A549 (cell line): Measurements from ENCODE around the gene IPO11. TPM values are rescaled to one million over a fixed set of nuclear protein-coding genes. Genes with fewer than 3 reads are reported as not detected.

Experiments
- ATAC-seq, 2 experiments: fragments of 200-7000 bp in 1 of 2; fragments of >200 bp in 1 of 2; cut with Nextera tagmentation in 1 of 2; cut with Tn5 transposase in 1 of 2; 3 replicates each; pipeline versions ENCODE4 v1.8.0 to v1.9.1; 2018 to 2020; ENCODE audit warnings: mild to moderate bottlenecking in 1 of 2, moderate library complexity in 1 of 2
- CTCF ChIA-PET: fragments of 300-600 bp; sonication (Branson Sonifier 250); formaldehyde crosslinking; extraction: SDS; loops from one replicate; lab custom pipeline; 2021; ENCODE audit warnings: antibody characterized with exemption, inconsistent platforms; lab: Yijun Ruan, JAX
- POLR2A ChIA-PET: fragments of 350-600 bp; formaldehyde crosslinking; extraction: SDS; loops from one replicate; lab custom pipeline; 2021; ENCODE audit warnings: antibody characterized with exemption, inconsistent platforms; lab: Yijun Ruan, JAX
- DNase-seq, 2 experiments: peaks; one replicate each; pipeline versions ENCODE4 v3.0.0 to v3.0.0-alpha.2; 2011 to 2016; ENCODE audit warnings: low read depth in 1 of 2, low spot score in 1 of 2
- FAIRE-seq: peaks from 2 replicates; lab custom pipeline; 2011; peaks lifted over from hg19 to GRCh38; lab: Jason Lieb, UNC
- H3K27ac ChIP-seq, 2 experiments: fragments of >200 bp; sonication (Bioruptor Twin); formaldehyde crosslinking; 3 replicates each; pipeline ENCODE4 v1.5.1; 2016 to 2017
- H3K4me1 ChIP-seq: fragments of >200 bp; sonication (Bioruptor Twin); formaldehyde crosslinking; 3 replicates; pipeline ENCODE4 v1.6.1; 2016
- H3K4me2 ChIP-seq: fragments of >200 bp; sonication (Bioruptor Twin); formaldehyde crosslinking; 3 replicates; pipeline ENCODE4 v1.6.1; 2016
- H3K4me3 ChIP-seq: fragments of >200 bp; sonication (Bioruptor Twin); formaldehyde crosslinking; 3 replicates; pipeline ENCODE4 v1.5.1; 2016
- H3K9me3 ChIP-seq: fragments of >200 bp; sonication (Bioruptor Twin); formaldehyde crosslinking; 3 replicates; pipeline ENCODE4 v1.6.1; 2016
- EHMT2 ChIP-seq: fragments of 200-600 bp; sonication (generic); IDR thresholded peaks from 2 replicates; pipeline ENCODE4 v1.6.1; 2016; ENCODE audit warnings: antibody characterized with exemption, low read depth, mild to moderate bottlenecking, moderate library complexity
- ELK1 ChIP-seq: fragments of 150-350 bp; IDR thresholded peaks from 2 replicates; pipeline ENCODE4 v1.6.1; 2014; ENCODE audit warnings: low read depth, mild to moderate bottlenecking, low read length
- ESRRA ChIP-seq: fragments of 150-350 bp; IDR thresholded peaks from 2 replicates; pipeline ENCODE4 v1.6.1; 2014; ENCODE audit warnings: mild to moderate bottlenecking, low read length, borderline replicate concordance
- FOSB ChIP-seq: fragments of 250-450 bp; sonication (Bioruptor Pico); IDR thresholded peaks from 2 replicates; pipeline ENCODE4 v1.5.0; 2020; ENCODE audit warnings: mild to moderate bottlenecking, moderate library complexity
- FOXS1 ChIP-seq: fragments of 250-450 bp; sonication (Bioruptor Pico); IDR thresholded peaks from 2 replicates; pipeline ENCODE4 v1.5.0; 2020; ENCODE audit warnings: mild to moderate bottlenecking, moderate library complexity
- GATA3 ChIP-seq: IDR thresholded peaks from 2 replicates; pipeline ENCODE4 v1.6.1; 2012; ENCODE audit warnings: borderline replicate concordance
- HOXA7 ChIP-seq: fragments of 250-450 bp; sonication (Bioruptor Pico); IDR thresholded peaks from 2 replicates; pipeline ENCODE4 v1.5.0; 2020; ENCODE audit warnings: mild to moderate bottlenecking, moderate library complexity
- HOXB13 ChIP-seq: fragments of 250-450 bp; sonication (Bioruptor Pico); IDR thresholded peaks from 2 replicates; pipeline ENCODE4 v1.5.0; 2020; ENCODE audit warnings: low read depth, mild to moderate bottlenecking, moderate library complexity
- HOXB5 ChIP-seq: fragments of 250-450 bp; sonication (Bioruptor Pico); IDR thresholded peaks from 2 replicates; pipeline ENCODE4 v1.5.0; 2020; ENCODE audit warnings: mild to moderate bottlenecking, moderate library complexity
- KDM1A ChIP-seq: fragments of 200-600 bp; sonication (generic); IDR thresholded peaks from 2 replicates; pipeline ENCODE4 v1.6.1; 2016; ENCODE audit warnings: low read depth, mild to moderate bottlenecking
- KDM5A ChIP-seq: fragments of 200-600 bp; sonication (generic); IDR thresholded peaks from 2 replicates; pipeline ENCODE4 v1.6.1; 2016; ENCODE audit warnings: antibody characterized with exemption, mild to moderate bottlenecking
- MAX ChIP-seq: IDR thresholded peaks from 2 replicates; pipeline ENCODE4 v1.6.1; 2012
- MAZ ChIP-seq: fragments of 150-350 bp; IDR thresholded peaks from 2 replicates; pipeline ENCODE4 v1.6.1; 2014; ENCODE audit warnings: antibody characterized with exemption, low read depth, low read length, borderline replicate concordance
- NPAS2 ChIP-seq: fragments of 250-450 bp; sonication (Bioruptor Pico); IDR thresholded peaks from 2 replicates; pipeline ENCODE4 v1.8.0; 2022; ENCODE audit warnings: mild to moderate bottlenecking, moderate library complexity, borderline replicate concordance
- RAD21 ChIP-seq, 2 experiments: fragments of >200 bp in 1 of 2; sonication (Bioruptor Twin) in 1 of 2; formaldehyde crosslinking in 1 of 2; IDR thresholded peaks in 1 of 2; conservative IDR thresholded peaks in 1 of 2; 2 replicates in 1 of 2; 3 replicates in 1 of 2; pipeline ENCODE4 v1.6.1; 2012 to 2018; ENCODE audit warnings: inconsistent platforms in 1 of 2
- RARB ChIP-seq: fragments of 250-450 bp; sonication (Bioruptor Pico); IDR thresholded peaks from 2 replicates; pipeline ENCODE4 v1.8.0; 2021; ENCODE audit warnings: mild to moderate bottlenecking, moderate library complexity
- RCOR1 ChIP-seq: fragments of 150-350 bp; IDR thresholded peaks from 2 replicates; pipeline ENCODE4 v1.6.1; 2014; ENCODE audit warnings: antibody characterized with exemption, low read length, low read depth
- SMC3 ChIP-seq: fragments of >200 bp; sonication (Bioruptor Twin); formaldehyde crosslinking; IDR thresholded peaks from 3 replicates; pipeline ENCODE4 v1.6.1; 2018; ENCODE audit warnings: inconsistent platforms
- SREBF2 ChIP-seq: fragments of 450-650 bp; IDR thresholded peaks from 2 replicates; pipeline ENCODE4 v1.6.1; 2014; ENCODE audit warnings: mild to moderate bottlenecking, moderate library complexity
- TFCP2L1 ChIP-seq: fragments of 250-450 bp; sonication (Bioruptor Pico); IDR thresholded peaks from 2 replicates; pipeline ENCODE4 v1.5.0; 2021; ENCODE audit warnings: mild to moderate bottlenecking
- TP53 ChIP-seq: fragments of 250-450 bp; sonication (Bioruptor Pico); IDR thresholded peaks from 2 replicates; pipeline ENCODE4 v1.5.0; 2021; ENCODE audit warnings: mild to moderate bottlenecking, moderate library complexity
- USF2 ChIP-seq: fragments of 450-650 bp; IDR thresholded peaks from 2 replicates; pipeline ENCODE4 v1.6.1; 2014; ENCODE audit warnings: antibody characterized with exemption
- ZC3H11A ChIP-seq: fragments of 450-650 bp; IDR thresholded peaks from 2 replicates; pipeline ENCODE4 v1.6.1; 2014; ENCODE audit warnings: antibody characterized with exemption, mild to moderate bottlenecking
- ZFP36 ChIP-seq: fragments of 450-650 bp; IDR thresholded peaks from 2 replicates; pipeline ENCODE4 v1.6.1; 2014; ENCODE audit warnings: borderline replicate concordance; ENCODE audit not compliant: partially characterized antibody
- ZSCAN20 ChIP-seq: fragments of 250-450 bp; sonication (Bioruptor Pico); IDR thresholded peaks from 2 replicates; pipeline ENCODE4 v1.8.0; 2022; ENCODE audit warnings: mild to moderate bottlenecking, moderate library complexity
- WGBS: methylation state at CpG from one replicate; pipeline ENCODE4 v1.1.6; 2017; ENCODE audit errors: missing lambda C conversion rate; 5-methylcytosine and 5-hydroxymethylcytosine counted together
- polyA plus RNA-seq, 4 experiments: library from polyadenylated mRNA; depleted of rRNA in 3 of 4; stranded (reverse); fragments of >200 nt; fragmentation: RNase III in 1 of 4; extraction: RNeasy Plus Mini Kit Qiagen cat#74134 plus additional on column Dnase treatment in 1 of 4; gene quantifications; 2 replicates in 3 of 4; 3 replicates in 1 of 4; pipeline ENCODE4 v1.2.3, GENCODE V29; 2011 to 2017
- TF ChIP-seq, protein P1 (sequence below): IDR thresholded peaks from 2 replicates; pipeline ENCODE4 v1.6.1; 2012; ENCODE audit warnings: low read depth, borderline replicate concordance
- TF ChIP-seq, protein P2 (sequence below): fragments of 200-600 bp; sonication (generic); IDR thresholded peaks from 2 replicates; pipeline ENCODE4 v1.6.1; 2016; ENCODE audit warnings: antibody characterized with exemption, mild to moderate bottlenecking, moderate library complexity

The IPO11 gene
- polyA plus RNA-seq, 2 of the 4 experiments (the other 2 are of a cell fraction): 20.7 to 33.0 TPM

DNA sequence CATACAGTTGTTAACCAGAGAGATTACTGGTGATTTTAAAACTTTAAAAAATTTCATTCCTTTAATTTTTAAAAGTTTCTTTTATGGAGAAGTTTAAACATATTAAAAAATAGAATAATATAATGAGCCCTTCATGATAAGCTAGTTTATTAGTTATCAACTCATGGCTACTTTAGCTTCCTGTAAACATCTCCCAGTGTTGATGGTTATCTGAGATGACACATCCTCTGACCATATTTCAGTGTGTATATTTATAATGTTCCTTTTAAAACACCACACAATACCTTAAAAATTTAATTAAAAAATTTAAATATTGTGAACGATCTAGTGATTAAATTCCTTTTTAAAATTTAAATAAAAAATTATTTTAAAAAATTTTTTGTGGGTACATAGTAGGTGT, 74.1 kb downstream of the IPO11 start:
- ChIA-PET POLR2A (no interaction called here), CTCF (interaction anchor here (0.6 kb wide), 1 partner anchor 16 kb away, joined by 3 read pairs; no protein-coding TSS in a partner anchor)
- WGBS: 74% methylated on average over 1 of the region's 1 CpG
- ATAC-seq (no peak), DNase-seq (no peak), FAIRE-seq (no peak)
- TF ChIP-seq ESRRA (no peak), KDM5A (no peak), ZFP36 (no peak), TP53 (no peak), MAX (no peak), ZSCAN20 (CRISPR knock-in tag) (no peak)
- Histone ChIP-seq H3K4me3 (no peak overlapping the region), H3K9me3 (no peaks in the 10 kb centered on the region), H3K27ac (no peak overlapping the region), H3K4me2 (no peak overlapping the region), H3K4me1 (no peaks in the 10 kb centered on the region)

DNA sequence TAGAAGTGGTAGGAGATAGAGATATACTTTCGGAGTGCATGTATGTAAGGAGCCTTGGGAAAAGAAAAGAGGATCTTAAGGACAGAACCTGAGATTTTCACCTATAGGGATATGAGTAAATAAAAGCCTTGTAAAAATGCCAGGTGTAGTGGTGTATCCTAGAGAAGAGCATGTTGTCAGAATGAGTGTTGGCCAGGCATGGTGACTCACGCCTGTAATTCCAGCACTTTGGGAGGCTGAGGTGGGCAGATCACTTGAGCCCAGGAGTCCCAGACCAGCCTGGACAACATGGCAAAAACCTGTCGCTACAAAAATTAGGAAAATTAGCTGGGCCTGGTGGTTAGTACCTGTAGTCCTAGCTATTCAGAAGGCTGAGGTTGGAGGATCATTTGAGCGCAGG, 76.0 kb downstream of the IPO11 start:
- H3K27ac ChIP-seq: no peak overlapping the region
- DNase-seq (no peak), FAIRE-seq (no peak), ATAC-seq (no peak)
- no peaks in the 10 kb centered on the region for H3K9me3 ChIP-seq
- ChIA-PET POLR2A (no interaction called here), CTCF (no interaction called here)
- H3K4me1 ChIP-seq: no peaks in the 10 kb centered on the region
- H3K4me2 ChIP-seq: no peak overlapping the region
- no peak overlapping the region for H3K4me3 ChIP-seq
- 67% methylated on average over 4 of the region's 4 CpGs for WGBS
- no peak for TF ChIP-seq KDM1A
- no peak for TF ChIP-seq TFCP2L1 (CRISPR knock-in tag)
- TF ChIP-seq USF2: no peak
- TF ChIP-seq KDM5A: no peak

- ATAC-seq (no peak), FAIRE-seq (no peak), DNase-seq (peak in 1 of 2 experiments; percentile 12)
- 50% methylated on average over 1 of the region's 1 CpG for WGBS
- no peak for TF ChIP-seq TFCP2L1 (CRISPR knock-in tag)
- TF ChIP-seq MAZ: no peak
- TF ChIP-seq GATA3: no peak
- TF ChIP-seq RARB (CRISPR knock-in tag): no peak
- TF ChIP-seq, protein P1, sequence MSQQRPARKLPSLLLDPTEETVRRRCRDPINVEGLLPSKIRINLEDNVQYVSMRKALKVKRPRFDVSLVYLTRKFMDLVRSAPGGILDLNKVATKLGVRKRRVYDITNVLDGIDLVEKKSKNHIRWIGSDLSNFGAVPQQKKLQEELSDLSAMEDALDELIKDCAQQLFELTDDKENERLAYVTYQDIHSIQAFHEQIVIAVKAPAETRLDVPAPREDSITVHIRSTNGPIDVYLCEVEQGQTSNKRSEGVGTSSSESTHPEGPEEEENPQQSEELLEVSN: no peak
- no peak for TF ChIP-seq FOXS1
- TF ChIP-seq HOXB5: no peak
- Histone ChIP-seq H3K4me2 (no peak overlapping the region), H3K4me3 (no peak overlapping the region), H3K9me3 (no peaks in the 10 kb centered on the region), H3K27ac (no peak overlapping the region), H3K4me1 (no peaks in the 10 kb centered on the region)
- ChIA-PET CTCF (no interaction called here), POLR2A (no interaction called here)
Observed at GRCh38 chr5:62489471-62489870, 76.9 kb downstream of the IPO11 start.

- Histone ChIP-seq H3K4me1 (no peaks in the 10 kb centered on the region), H3K9me3 (no peaks in the 10 kb centered on the region), H3K27ac (no peak overlapping the region), H3K4me2 (no peak overlapping the region), H3K4me3 (no peak overlapping the region)
- WGBS: 95% methylated on average over 1 of the region's 1 CpG
- no peak for ATAC-seq
- ChIA-PET POLR2A (no interaction called here), CTCF (interaction anchor here (0.9 kb wide), 1 partner anchor 51 kb away, joined by 5 read pairs; no protein-coding TSS in a partner anchor)
- no peak for FAIRE-seq
- no peak for DNase-seq
- TF ChIP-seq ZSCAN20 (CRISPR knock-in tag): no peak
- no peak for TF ChIP-seq ZC3H11A
- TF ChIP-seq SREBF2: no peak
- no peak for TF ChIP-seq TFCP2L1 (CRISPR knock-in tag)
- no peak for TF ChIP-seq TP53
- no peak for TF ChIP-seq RAD21 (conservative IDR thresholded peaks at IDR 0.05 in 1 of 2, IDR thresholded peaks at IDR 0.05 in 1 of 2)
- no peak for TF ChIP-seq HOXA7 (CRISPR knock-in tag)
- no peak for TF ChIP-seq EHMT2
- no peak for TF ChIP-seq RCOR1
- TF ChIP-seq NPAS2 (CRISPR knock-in tag): no peak
- TF ChIP-seq ELK1: no peak
- no peak for TF ChIP-seq HOXB13 (CRISPR knock-in tag)
- TF ChIP-seq SMC3: no peak
- TF ChIP-seq, protein P2, sequence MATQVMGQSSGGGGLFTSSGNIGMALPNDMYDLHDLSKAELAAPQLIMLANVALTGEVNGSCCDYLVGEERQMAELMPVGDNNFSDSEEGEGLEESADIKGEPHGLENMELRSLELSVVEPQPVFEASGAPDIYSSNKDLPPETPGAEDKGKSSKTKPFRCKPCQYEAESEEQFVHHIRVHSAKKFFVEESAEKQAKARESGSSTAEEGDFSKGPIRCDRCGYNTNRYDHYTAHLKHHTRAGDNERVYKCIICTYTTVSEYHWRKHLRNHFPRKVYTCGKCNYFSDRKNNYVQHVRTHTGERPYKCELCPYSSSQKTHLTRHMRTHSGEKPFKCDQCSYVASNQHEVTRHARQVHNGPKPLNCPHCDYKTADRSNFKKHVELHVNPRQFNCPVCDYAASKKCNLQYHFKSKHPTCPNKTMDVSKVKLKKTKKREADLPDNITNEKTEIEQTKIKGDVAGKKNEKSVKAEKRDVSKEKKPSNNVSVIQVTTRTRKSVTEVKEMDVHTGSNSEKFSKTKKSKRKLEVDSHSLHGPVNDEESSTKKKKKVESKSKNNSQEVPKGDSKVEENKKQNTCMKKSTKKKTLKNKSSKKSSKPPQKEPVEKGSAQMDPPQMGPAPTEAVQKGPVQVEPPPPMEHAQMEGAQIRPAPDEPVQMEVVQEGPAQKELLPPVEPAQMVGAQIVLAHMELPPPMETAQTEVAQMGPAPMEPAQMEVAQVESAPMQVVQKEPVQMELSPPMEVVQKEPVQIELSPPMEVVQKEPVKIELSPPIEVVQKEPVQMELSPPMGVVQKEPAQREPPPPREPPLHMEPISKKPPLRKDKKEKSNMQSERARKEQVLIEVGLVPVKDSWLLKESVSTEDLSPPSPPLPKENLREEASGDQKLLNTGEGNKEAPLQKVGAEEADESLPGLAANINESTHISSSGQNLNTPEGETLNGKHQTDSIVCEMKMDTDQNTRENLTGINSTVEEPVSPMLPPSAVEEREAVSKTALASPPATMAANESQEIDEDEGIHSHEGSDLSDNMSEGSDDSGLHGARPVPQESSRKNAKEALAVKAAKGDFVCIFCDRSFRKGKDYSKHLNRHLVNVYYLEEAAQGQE: no peak
- no peak for TF ChIP-seq FOSB (CRISPR knock-in tag)
Observed at GRCh38 chr5:62494772-62495171, 82.2 kb downstream of the IPO11 start.
